ENCODE measurements around the gene HTR3B. TPM values are rescaled to one million over a fixed set of nuclear protein-coding genes. Genes with fewer than 3 reads are reported as not detected.

Gene HTR3B
- total and polyA plus RNA-seq, 10 of the 15 experiments (the other 5 are each of a cell fraction or from before 2014, with no cell fraction given): not detected

DNA sequence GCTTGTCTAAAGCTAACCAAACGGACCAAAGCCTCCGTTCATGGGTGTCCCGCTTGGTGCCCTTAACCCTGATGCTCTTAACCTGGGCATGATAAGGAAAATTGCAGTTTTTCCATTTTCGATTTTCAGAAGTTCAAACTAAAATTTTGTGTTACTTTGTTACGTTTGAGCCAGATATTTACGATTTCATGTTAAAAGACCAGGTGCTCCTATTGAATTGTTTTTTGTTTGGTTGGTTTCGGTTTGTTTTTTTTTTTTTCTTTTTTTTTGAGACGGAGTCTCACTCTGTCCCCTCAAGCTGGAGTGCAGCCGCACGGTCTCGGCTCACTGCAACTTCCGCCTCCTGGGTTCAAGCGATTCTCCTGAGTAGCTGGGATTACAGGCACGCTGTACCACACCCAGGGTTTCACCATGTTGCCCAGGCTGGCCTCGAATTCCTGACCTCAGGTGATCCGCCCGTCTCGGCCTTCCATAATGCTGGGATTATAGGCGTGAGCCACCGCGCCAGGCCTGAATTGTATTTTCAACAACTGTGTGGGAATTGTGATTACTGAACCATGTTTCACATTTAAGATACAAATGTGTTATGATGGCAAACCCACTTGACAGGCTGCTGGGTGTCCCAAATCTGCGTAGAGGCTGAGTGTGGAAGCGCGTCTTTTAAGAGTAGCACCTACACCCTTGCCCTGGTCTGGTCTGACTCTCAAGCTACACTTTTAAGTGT lies 28.4 kb upstream of the HTR3B start:
- no peak for DNase-seq (ENCODE audit: low read depth, low spot score)
- 77% methylated on average over 21 of the region's 24 CpGs for WGBS (ENCODE audit: insufficient coverage, insufficient replicate concordance, low lambda C conversion rate, missing lambda C conversion rate)

More for the DNA sequence above, 28.4 kb upstream of the HTR3B start:
- Histone ChIP-seq H2AFZ (ENCODE audit: control insufficient read depth, low read depth, low read length) (peak overlapping the region; percentile 90), H3K4me1 (ENCODE audit: control insufficient read depth, insufficient read depth, low read length) (peaks cover 17% of the 10 kb centered on the region), H3K79me2 (ENCODE audit: control insufficient read depth, insufficient read depth, low read length) (peaks cover 19% of the 10 kb centered on the region), H3K36me3 (ENCODE audit: control insufficient read depth in 2 of 2, insufficient read depth in 2 of 2, low read length in 1 of 2) (0 out of 4 replicates have a peak, but pooled peaks cover 0 to 3% of the 10 kb centered on the region in 2 experiments), H3K9me3 (replicated peaks; ENCODE audit: control insufficient read depth, insufficient read depth, low read length) (no peaks in the 10 kb centered on the region; the same call in 1 of the 3 replicates), H4K20me1 (ENCODE audit: control insufficient read depth, insufficient read depth) (no peaks in the 10 kb centered on the region), H3K9ac (ENCODE audit: control insufficient read depth, insufficient read depth, low read length) (peak overlapping the region; percentile 87), H3K27ac (ENCODE audit: control insufficient read depth, insufficient read depth) (peak overlapping the region; percentile 84), H3K4me3 (peak overlapping the region; percentile 68), H3K27me3 (replicated peaks in 1 of 2; ENCODE audit: control insufficient read depth in 2 of 2, insufficient read depth in 2 of 2, low read length in 1 of 2) (no peaks in the 10 kb centered on the region), H3K4me2 (ENCODE audit: control insufficient read depth, insufficient read depth) (peak overlapping the region; percentile 77)
- FAIRE-seq (no peak), ATAC-seq (peak; percentile 30; the same call in 2 of the 3 replicates)
- in situ Hi-C loops (cut with MboI): no loop called here
- RAD21 ChIA-PET (ENCODE audit: unreplicated experiment): no interaction called here
- POLR2A ChIA-PET: interaction anchor here (0.6 to 1.7 kb wide), 6 partner anchors 18 to 285 kb away, joined by 3 to 8 read pairs (median 4); no protein-coding TSS in a partner anchor
- TF ChIP-seq, protein P1, sequence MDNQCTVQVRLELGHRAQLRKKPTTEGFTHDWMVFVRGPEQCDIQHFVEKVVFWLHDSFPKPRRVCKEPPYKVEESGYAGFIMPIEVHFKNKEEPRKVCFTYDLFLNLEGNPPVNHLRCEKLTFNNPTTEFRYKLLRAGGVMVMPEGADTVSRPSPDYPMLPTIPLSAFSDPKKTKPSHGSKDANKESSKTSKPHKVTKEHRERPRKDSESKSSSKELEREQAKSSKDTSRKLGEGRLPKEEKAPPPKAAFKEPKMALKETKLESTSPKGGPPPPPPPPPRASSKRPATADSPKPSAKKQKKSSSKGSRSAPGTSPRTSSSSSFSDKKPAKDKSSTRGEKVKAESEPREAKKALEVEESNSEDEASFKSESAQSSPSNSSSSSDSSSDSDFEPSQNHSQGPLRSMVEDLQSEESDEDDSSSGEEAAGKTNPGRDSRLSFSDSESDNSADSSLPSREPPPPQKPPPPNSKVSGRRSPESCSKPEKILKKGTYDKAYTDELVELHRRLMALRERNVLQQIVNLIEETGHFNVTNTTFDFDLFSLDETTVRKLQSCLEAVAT (IDR thresholded peaks at IDR 0.05): peak; percentile 93
- TF ChIP-seq, protein P2, sequence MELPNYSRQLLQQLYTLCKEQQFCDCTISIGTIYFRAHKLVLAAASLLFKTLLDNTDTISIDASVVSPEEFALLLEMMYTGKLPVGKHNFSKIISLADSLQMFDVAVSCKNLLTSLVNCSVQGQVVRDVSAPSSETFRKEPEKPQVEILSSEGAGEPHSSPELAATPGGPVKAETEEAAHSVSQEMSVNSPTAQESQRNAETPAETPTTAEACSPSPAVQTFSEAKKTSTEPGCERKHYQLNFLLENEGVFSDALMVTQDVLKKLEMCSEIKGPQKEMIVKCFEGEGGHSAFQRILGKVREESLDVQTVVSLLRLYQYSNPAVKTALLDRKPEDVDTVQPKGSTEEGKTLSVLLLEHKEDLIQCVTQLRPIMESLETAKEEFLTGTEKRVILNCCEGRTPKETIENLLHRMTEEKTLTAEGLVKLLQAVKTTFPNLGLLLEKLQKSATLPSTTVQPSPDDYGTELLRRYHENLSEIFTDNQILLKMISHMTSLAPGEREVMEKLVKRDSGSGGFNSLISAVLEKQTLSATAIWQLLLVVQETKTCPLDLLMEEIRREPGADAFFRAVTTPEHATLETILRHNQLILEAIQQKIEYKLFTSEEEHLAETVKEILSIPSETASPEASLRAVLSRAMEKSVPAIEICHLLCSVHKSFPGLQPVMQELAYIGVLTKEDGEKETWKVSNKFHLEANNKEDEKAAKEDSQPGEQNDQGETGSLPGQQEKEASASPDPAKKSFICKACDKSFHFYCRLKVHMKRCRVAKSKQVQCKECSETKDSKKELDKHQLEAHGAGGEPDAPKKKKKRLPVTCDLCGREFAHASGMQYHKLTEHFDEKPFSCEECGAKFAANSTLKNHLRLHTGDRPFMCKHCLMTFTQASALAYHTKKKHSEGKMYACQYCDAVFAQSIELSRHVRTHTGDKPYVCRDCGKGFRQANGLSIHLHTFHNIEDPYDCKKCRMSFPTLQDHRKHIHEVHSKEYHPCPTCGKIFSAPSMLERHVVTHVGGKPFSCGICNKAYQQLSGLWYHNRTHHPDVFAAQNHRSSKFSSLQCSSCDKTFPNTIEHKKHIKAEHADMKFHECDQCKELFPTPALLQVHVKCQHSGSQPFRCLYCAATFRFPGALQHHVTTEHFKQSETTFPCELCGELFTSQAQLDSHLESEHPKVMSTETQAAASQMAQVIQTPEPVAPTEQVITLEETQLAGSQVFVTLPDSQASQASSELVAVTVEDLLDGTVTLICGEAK (IDR thresholded peaks at IDR 0.05; ENCODE audit: borderline replicate concordance): peak; percentile 13; the same call in 1 of the 2 replicates
- TF ChIP-seq SRF (IDR thresholded peaks at IDR 0.05; ENCODE audit: low read depth in 2 of 2, low read length in 2 of 2) (no peak), ZNF384 (IDR thresholded peaks at IDR 0.05; ENCODE audit: borderline replicate concordance, low read depth, low read length) (peak; percentile 30; the same call in 1 of the 2 replicates), MEF2B (IDR thresholded peaks at IDR 0.05; ENCODE audit: partially characterized antibody, poor library complexity, severe bottlenecking) (no peak), CREB1 (IDR thresholded peaks at IDR 0.05; ENCODE audit: low read depth) (0 out of 2 replicates have a peak, but pooled peaks have one; percentile 2), POLR2A (IDR thresholded peaks at IDR 0.05; ENCODE audit: low read depth, low read length) (0 out of 2 replicates have a peak, but pooled peaks have one; percentile 23), NBN (IDR thresholded peaks at IDR 0.05) (peak; percentile 69; the same call in 1 of the 2 replicates), SMAD1 (IDR thresholded peaks at IDR 0.05; ENCODE audit: low read depth, partially characterized antibody) (peak; percentile 3)
- CTCF ChIA-PET: interaction anchor here (0.6 to 1.1 kb wide), 2 partner anchors 20 to 631 kb away, joined by 3 read pairs; no protein-coding TSS in a partner anchor
- TSS peak; percentile 94 for BruUV-seq (replicated peaks)
- intact Hi-C loops (cut with micrococcal nuclease; ENCODE audit: unreplicated experiment): no loop called here
- SMC1A ChIA-PET (ENCODE audit: uncharacterized antibody, unreplicated experiment): interaction anchor here (1.1 to 1.9 kb wide), 3 partner anchors 14 to 36 kb away, joined by 3 to 6 read pairs (median 5); no protein-coding TSS in a partner anchor

All from GM12878 (cell line).